HAP-1 (cell line): ENCODE data around the gene NBEA.
"Not testable (repeated sequence)": the region's sequence is repeated elsewhere in the genome, so short reads cannot be mapped to it uniquely, and the experiment has no call there.

ENCODE experiments used
- DNase-seq, 2 experiments: peaks; one replicate each; pipeline ENCODE4 v3.0.0-alpha.2; 2016 to 2020; ENCODE audit warnings: low spot score in 2 of 2
- H3K27me3 ChIP-seq: fragments of 250-450 bp; sonication (Bioruptor Pico); 2 replicates; pipeline ENCODE4 v1.5.1; 2020; ENCODE audit warnings: low read depth, mild to moderate bottlenecking, moderate library complexity
- H3K36me3 ChIP-seq: fragments of 250-450 bp; sonication (Bioruptor Pico); replicated peaks from 2 replicates; pipeline ENCODE4 v1.5.1; 2020; ENCODE audit warnings: mild to moderate bottlenecking
- H3K4me1 ChIP-seq: fragments of 250-450 bp; sonication (Bioruptor Pico); 2 replicates; pipeline ENCODE4 v1.5.1; 2020; ENCODE audit warnings: mild to moderate bottlenecking
- H3K4me3 ChIP-seq: fragments of 250-450 bp; sonication (Bioruptor Pico); 2 replicates; pipeline ENCODE4 v1.5.1; 2020; ENCODE audit warnings: mild to moderate bottlenecking, moderate library complexity
- H3K9me3 ChIP-seq: fragments of 250-450 bp; sonication (Bioruptor Pico); 2 replicates; pipeline ENCODE4 v1.5.1; 2020; ENCODE audit warnings: mild to moderate bottlenecking, moderate library complexity
- in situ Hi-C: fragments of 300-500 bp; cut with MboI; formaldehyde crosslinking; loops from 3 replicates; pipeline ENCODE4 v1.14.3; 2020; ENCODE audit warnings: low sequenced_read_pairs, inconsistent platforms, mixed read lengths

NBEA gene

DNA sequence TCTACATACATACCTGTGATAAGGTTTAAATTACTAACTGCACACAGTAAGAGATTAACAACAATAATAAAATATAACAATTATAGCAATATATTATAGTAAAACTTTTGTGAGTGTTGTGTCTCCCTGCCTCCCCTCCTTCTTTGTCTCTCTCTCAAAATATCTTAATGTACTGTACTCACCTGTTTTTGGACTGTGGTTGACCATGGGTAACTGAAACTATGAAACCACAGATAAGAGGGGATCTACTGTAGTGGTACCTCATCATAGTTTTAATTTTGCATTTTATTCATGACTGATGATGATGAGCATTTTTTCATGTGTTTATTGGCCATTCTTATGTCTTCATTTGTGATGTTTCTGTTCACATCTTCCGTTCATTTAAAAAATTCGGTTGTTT, 104.5 kb downstream of the NBEA start:
- no peaks in the 10 kb centered on the region for H3K9me3 ChIP-seq
- no peak for DNase-seq
- no peaks in the 10 kb centered on the region for H3K27me3 ChIP-seq
- H3K4me3 ChIP-seq = no peak overlapping the region
- no peaks in the 10 kb centered on the region for H3K36me3 ChIP-seq
- H3K4me1 ChIP-seq = no peaks in the 10 kb centered on the region
- in situ Hi-C loops = no loop called here

DNA sequence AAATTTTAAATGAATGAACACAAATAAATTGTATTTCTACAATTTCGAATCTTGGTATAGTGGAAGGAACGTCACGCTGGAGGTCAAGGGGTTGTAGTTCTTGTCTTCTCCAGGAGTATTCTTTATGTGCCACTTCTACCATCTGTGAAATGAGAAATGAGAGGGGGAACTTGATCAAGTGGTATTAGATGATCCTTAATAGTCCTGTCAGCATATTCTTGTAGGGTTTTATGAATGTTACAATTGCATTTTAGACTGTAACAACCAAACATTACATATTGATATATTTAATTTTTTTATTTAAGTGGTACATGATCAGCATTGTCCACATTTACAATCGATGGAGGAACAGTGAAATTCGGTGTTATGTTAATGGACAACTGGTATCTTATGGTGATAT, 113.6 kb downstream of the NBEA start:
- Histone ChIP-seq H3K36me3 (no peaks in the 10 kb centered on the region), H3K27me3 (no peaks in the 10 kb centered on the region), H3K9me3 (no peaks in the 10 kb centered on the region), H3K4me3 (no peak overlapping the region), H3K4me1 (no peaks in the 10 kb centered on the region; the same call in 1 of the 2 replicates)
- no peak for DNase-seq
- in situ Hi-C loops = no loop called here

DNA sequence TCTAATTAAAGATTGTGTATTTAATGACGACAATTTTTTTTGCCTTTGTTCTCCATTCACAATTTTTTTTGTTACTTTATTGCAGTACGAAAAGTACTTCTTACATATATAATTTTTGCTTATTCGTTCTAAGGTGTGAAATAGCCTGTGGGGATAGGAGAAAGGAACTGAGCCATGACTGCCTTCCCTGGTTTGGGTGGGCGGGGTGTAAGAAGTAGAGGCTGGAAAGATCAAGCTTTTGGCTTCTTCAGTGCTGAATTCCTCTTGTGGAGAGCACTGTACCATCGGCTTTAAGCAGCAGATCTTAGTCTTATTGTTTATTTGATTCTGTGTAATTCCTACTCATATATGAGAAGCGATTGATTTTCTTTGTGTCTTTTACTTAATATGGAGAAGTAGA, 115.8 kb downstream of the NBEA start:
- Histone ChIP-seq H3K36me3 (no peaks in the 10 kb centered on the region), H3K9me3 (no peaks in the 10 kb centered on the region), H3K27me3 (no peaks in the 10 kb centered on the region), H3K4me3 (no peak overlapping the region), H3K4me1 (no peaks in the 10 kb centered on the region; the same call in 1 of the 2 replicates)
- in situ Hi-C loops = no loop called here
- DNase-seq = peak in 1 of 2 experiments; percentile 8

DNA sequence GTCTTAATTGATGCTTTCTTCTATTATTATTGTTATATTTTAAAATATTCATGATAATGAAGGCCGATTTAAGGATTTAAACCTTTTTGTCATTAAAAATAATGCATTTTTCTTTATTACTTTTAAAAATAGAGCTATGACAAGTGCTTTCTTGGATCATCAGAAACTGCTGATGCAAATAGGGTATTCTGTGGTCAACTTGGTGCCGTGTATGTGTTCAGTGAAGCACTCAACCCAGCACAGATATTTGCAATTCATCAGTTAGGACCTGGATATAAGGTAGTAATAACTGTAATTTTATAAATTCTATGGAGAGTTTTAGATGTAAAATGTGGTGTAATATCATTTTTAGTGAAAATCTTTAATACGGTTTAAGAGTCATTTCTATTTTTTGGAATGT, 116.5 kb downstream of the NBEA start:
- H3K4me1 ChIP-seq, H3K9me3 ChIP-seq, H3K36me3 ChIP-seq, H3K4me3 ChIP-seq, H3K27me3 ChIP-seq, DNase-seq, in situ Hi-C loops: not testable (repeated sequence)

DNA sequence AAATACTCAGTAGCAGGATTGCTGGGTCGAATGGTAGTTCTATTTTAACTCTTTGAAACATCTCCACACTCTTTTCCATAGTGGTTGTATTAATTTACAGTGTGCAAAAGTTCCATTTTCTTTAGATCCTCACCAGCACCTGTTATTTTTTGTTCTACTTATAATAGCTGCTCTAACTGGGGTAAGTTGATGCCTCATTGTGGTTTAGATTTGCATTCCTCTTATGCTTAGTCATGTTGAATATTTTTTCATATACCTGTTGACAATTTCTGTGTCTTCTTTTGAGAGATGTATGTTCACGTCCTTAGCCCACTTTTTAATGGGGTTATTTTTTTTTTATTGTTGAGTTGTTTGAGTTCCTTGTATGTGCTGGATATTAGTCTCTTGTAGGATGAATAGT, 144.6 kb downstream of the NBEA start:
- DNase-seq = no peak

DNA sequence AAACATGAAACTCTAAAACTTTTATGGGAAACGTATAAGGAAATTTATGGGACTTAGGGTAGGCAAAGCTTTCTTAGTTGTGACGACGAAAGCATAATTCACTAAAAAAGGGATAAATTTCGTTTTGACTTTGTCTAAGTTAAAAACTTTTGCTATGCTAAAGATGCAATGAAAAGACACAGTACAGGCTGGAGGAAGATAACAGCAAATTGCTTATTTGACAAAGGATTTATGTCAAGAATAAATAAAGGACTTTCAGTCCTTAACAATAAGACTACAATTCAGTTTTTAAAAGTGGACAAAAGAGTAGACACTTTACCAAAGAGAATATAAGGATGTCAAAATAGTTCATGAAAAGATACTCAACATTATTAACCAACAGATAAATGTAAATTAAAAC, 150.2 kb downstream of the NBEA start:
- no peak overlapping the region for H3K4me3 ChIP-seq
- peaks cover 36% of the 10 kb centered on the region for H3K4me1 ChIP-seq
- in situ Hi-C loops = no loop called here
- peak in 1 of 2 experiments; percentile 95 for DNase-seq
- no peaks in the 10 kb centered on the region for H3K9me3 ChIP-seq
- H3K36me3 ChIP-seq = no peaks in the 10 kb centered on the region
- no peaks in the 10 kb centered on the region for H3K27me3 ChIP-seq

More for the DNA sequence above, 144.6 kb downstream of the NBEA start:
- in situ Hi-C loops = no loop called here
- no peaks in the 10 kb centered on the region for H3K27me3 ChIP-seq
- no peaks in the 10 kb centered on the region for H3K9me3 ChIP-seq
- H3K36me3 ChIP-seq = no peaks in the 10 kb centered on the region
- no peak overlapping the region for H3K4me3 ChIP-seq
- peaks cover 13% of the 10 kb centered on the region for H3K4me1 ChIP-seq

DNA sequence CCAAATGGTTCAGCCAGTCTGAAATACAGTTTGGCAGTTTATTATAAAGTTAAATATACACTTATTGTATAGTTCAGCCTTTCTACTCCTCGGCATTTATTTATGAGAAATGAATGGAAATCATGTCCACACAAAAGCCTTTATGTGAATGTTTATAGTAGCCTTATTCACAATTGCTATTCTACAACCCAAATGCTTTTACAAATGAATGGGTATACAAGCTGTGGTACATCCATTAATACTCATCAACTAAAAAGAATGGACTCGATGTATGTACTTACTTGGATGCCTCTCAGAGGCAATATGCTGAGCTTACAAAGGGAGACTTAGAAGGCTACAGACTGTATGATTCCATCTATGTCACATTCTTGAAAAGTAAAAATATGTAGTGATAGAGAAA, 150.7 kb downstream of the NBEA start:
- Histone ChIP-seq H3K4me1 (peaks cover 36% of the 10 kb centered on the region), H3K4me3 (no peak overlapping the region), H3K36me3 (no peaks in the 10 kb centered on the region), H3K9me3 (no peaks in the 10 kb centered on the region), H3K27me3 (no peaks in the 10 kb centered on the region)
- in situ Hi-C loops = no loop called here
- peak; percentile 10 to 96 for DNase-seq

DNA sequence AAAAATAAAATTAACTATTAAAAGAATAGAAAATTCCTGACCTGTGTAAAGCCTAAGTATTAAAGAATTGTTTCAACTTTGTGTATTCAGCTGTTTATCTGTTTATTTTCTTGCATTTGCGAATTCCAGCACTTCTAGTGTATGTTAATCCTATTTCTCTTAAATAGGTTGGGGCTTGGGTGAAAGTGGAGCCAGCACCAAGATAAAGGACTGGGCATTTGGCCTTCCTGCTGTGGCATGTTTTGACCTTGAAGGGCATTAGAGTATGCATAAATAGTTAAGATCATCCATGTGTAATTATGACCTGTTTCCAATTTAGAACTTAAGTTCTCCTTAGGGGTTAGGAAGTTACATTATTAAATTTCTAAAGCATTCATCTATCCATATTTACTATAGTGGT, 151.3 kb downstream of the NBEA start:
- in situ Hi-C loops = no loop called here
- Histone ChIP-seq H3K4me1 (peaks cover 36% of the 10 kb centered on the region), H3K36me3 (no peaks in the 10 kb centered on the region), H3K27me3 (no peaks in the 10 kb centered on the region), H3K9me3 (no peaks in the 10 kb centered on the region), H3K4me3 (no peak overlapping the region)
- no peak for DNase-seq

DNA sequence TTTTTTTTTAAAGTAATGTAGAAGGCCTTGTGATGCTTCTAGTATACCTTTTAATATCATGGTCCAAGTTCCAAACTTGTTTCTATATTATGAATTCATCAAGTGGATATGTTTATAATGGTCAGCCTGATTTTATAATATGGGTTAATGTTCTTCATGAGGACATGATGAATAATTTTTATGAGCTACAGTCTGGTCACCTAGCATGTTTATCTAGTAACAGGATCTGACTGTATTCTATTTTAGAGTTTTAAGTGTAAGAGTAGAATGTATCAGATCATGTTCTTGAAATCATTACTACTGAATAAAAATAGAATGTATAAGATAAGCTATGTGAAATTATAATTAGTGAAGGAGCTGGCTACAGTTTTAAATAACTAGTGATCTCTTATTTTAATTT, 164.7 kb downstream of the NBEA start:
- DNase-seq, H3K4me3 ChIP-seq, H3K9me3 ChIP-seq, in situ Hi-C loops, H3K27me3 ChIP-seq, H3K4me1 ChIP-seq, H3K36me3 ChIP-seq: not testable (repeated sequence)

DNA sequence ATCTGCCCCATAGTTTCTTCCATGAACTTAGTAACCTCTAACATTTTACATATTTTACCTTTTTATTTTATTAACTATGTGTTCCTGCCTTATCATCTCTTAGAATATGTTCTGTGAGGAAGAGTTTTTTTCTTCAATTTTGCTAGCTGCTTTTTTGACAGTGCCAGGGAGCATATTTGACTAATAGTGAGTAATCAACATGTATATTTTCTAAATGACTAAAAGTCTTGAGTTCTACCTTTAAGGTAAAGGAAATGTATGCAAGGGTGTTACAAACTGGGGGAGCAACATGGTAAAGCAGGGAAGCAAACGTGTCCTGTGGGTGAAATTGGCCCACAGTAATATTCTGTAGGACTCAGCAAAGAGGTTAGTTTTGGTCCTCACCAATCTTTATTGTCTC, 165.5 kb downstream of the NBEA start:
- in situ Hi-C loops = no loop called here
- H3K4me1 ChIP-seq = no peaks in the 10 kb centered on the region
- no peaks in the 10 kb centered on the region for H3K27me3 ChIP-seq
- H3K36me3 ChIP-seq = no peaks in the 10 kb centered on the region
- no peak for DNase-seq
- H3K4me3 ChIP-seq = no peak overlapping the region
- no peaks in the 10 kb centered on the region for H3K9me3 ChIP-seq

DNA sequence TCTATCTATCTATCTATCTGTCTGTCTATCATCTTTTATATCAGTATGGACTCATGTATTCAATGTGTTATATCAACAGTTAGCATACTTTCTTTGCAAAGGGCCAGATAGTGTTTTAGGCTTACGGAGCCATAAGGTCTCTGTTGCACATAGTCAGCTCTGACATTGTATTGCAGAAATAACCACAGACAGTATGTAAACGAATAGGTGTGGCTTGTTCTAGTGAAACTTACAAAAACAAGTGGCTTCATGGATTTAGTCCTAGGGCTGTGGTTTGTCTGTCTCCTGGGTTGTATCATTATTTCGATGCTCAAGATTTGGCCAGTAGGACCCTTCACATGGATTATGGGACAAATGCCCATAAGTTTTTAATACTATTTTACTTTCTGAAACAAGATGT, 171.5 kb downstream of the NBEA start:
- H3K27me3 ChIP-seq, H3K4me1 ChIP-seq, in situ Hi-C loops: not testable (repeated sequence)

DNA sequence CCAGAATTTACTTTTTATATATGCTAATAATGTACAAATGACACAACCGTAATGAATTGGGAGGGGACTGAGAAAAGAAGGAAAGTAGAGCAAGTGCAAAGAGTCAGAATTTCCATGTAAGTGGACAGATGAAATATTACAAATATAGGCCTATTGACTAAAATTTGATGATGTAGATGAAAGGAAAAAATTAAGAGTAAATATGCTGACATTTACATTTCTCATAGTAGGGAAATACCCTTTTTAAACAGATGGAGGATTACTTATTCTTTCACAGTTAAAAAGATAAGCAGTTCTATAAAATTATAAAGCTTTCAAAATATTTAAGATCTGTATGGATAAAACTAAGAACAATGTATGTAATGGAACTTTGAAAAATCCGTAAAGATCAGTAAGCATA, 185.4 kb downstream of the NBEA start:
- Histone ChIP-seq H3K4me1 (peaks cover 8% of the 10 kb centered on the region), H3K9me3 (no peaks in the 10 kb centered on the region), H3K36me3 (no peaks in the 10 kb centered on the region), H3K4me3 (no peak overlapping the region), H3K27me3 (no peaks in the 10 kb centered on the region)
- in situ Hi-C loops = no loop called here
- no peak for DNase-seq

More for the DNA sequence above, 171.5 kb downstream of the NBEA start:
- not testable (repeated sequence) for DNase-seq, H3K4me3 ChIP-seq, H3K9me3 ChIP-seq, H3K36me3 ChIP-seq

DNA sequence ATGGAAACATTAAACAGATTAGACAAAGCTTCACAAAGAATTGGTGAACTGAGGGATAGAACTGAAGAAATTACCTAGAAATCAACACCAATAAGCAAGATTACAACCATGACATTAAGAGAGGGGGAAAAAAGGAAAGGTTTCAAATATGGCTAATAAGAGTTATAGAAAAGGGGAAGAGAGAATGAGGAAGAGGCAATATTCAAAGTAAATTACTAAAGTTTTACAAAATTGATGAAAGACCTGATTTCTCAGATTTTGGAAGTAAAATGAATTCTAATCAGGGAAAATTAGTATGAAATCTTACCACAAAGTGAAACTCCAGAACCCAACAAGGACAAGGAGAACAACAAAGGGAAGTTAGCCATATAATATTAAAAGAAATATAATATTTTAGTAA, 187.4 kb downstream of the NBEA start:
- no peak overlapping the region for H3K4me3 ChIP-seq
- no peaks in the 10 kb centered on the region for H3K9me3 ChIP-seq
- no peak for DNase-seq
- in situ Hi-C loops = no loop called here
- H3K36me3 ChIP-seq = no peaks in the 10 kb centered on the region
- H3K4me1 ChIP-seq = peaks cover 8% of the 10 kb centered on the region
- H3K27me3 ChIP-seq = no peaks in the 10 kb centered on the region

DNA sequence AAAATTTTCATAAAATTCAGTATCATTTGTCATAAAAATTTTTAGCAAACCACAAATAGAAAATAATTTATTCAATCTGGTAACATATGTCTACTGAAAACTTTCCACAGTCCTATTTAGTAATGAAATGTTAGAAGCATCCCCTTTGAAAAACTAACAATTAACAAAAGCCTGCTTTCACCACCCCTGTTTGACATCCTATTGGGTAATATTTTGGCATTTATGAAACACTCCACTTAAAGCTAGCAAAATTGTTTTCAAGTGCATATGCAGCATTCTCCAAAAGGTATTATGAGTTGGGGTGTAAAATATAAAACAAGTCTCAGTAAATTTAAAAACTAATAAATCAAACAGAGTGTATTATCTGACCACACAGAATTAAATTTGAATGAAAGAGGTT, 189.4 kb downstream of the NBEA start:
- H3K4me1 ChIP-seq = peaks cover 9% of the 10 kb centered on the region
- in situ Hi-C loops = no loop called here

DNA sequence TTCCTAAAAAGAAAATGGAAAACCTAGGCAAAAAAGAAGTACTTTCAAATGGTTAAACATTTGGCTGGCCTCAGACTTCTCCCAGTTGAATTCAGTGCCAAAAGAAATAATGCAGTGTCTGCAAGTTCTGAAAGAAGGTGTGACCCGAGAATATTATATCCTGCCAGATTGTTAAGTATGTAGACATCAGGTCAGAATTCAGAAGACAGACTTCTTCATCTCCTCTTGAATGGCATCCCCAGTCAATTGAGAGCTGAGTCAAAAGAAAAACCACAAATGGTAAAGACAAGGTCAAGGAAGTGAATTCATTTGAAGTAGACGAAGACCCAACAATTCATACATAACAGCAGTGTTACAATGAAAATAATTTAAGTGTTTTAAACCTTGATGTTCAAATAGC, 194.5 kb downstream of the NBEA start:
- Histone ChIP-seq H3K27me3 (no peaks in the 10 kb centered on the region), H3K36me3 (no peaks in the 10 kb centered on the region), H3K9me3 (no peaks in the 10 kb centered on the region), H3K4me1 (peaks cover 5% of the 10 kb centered on the region; the same call in 1 of the 2 replicates), H3K4me3 (no peak overlapping the region)
- no peak for DNase-seq
- in situ Hi-C loops = no loop called here

More for the DNA sequence above, 189.4 kb downstream of the NBEA start:
- H3K27me3 ChIP-seq = no peaks in the 10 kb centered on the region
- no peaks in the 10 kb centered on the region for H3K9me3 ChIP-seq
- no peaks in the 10 kb centered on the region for H3K36me3 ChIP-seq
- peak in 1 of 2 experiments; percentile 85 for DNase-seq
- H3K4me3 ChIP-seq = no peak overlapping the region
